Ramos (cell line): ENCODE measurements around the gene PCSK6.

Source experiments
- in situ Hi-C: fragments of 300-500 bp; cut with MboI; formaldehyde crosslinking; loops from one replicate; pipeline ENCODE4 v1.14.3; 2022; ENCODE audit warnings: low sequenced_read_pairs; ENCODE audit not compliant: unreplicated experiment

Gene PCSK6

DNA sequence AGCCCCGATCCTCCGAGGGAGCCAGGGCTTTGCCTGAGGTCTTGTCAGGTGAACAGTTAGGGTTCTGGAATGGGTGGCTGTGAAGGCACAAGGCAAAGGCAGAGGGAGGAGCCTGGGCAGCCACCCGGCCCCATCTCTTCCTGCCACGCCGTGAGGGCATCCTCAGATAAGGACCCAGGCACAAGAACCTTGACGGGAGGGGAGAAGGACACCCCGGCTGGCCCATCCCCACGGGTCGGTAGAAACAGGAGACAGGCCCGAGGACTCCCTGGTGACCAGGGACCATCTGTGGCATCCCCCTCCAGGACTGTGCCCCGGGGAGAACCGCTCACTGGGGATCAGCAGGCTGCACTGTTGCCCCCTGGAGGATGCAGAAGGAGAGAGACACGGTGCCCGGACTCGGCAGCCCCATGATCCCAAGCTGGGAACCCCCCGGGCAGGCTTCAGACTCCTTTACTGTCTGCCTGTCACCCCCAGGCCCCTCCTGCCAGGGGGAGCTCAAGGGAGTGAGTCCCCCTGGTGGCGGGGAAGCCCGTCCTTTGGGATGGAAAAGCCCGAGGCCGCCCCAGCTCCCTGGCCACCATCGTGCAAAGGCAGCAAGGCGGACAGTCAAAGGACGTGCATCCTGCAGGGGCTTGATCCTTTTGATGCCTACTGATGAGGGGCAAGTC, 12.3 kb upstream of the PCSK6 start:
- in situ Hi-C loops = no loop called here

DNA sequence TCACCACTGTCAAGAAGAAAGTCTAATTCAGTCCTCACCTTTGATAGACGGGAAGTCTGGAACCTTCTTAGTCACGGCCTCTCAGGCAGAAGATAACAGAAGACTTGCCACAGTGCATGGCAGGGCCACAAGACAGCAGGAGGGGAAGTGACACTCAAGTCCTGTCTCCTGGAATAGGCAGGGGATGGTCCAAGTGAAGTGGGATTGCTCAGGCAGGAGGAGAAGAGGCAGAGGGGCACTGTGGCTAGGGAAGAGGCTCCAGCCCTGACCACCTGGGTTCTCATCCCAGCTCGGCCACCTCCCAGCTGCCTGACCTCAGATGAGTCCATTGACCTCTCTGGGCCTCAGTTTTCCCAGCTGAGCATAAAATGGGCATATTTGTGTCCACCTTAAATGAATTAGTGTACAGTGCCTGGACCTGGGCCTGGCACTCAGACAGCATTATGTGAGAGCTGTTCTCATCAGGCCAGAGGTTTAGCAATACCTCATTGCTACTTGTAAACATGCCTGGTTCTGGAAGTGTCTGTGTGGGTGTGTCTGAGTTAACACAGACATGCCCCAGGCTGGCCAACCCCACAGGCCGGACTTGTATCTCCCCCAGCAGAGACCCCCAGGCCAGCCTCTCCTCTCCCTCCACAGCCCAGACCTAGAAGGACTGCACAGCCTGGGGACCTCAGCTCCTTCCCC, 11.5 kb upstream of the PCSK6 start:
- in situ Hi-C loops = no loop called here

DNA sequence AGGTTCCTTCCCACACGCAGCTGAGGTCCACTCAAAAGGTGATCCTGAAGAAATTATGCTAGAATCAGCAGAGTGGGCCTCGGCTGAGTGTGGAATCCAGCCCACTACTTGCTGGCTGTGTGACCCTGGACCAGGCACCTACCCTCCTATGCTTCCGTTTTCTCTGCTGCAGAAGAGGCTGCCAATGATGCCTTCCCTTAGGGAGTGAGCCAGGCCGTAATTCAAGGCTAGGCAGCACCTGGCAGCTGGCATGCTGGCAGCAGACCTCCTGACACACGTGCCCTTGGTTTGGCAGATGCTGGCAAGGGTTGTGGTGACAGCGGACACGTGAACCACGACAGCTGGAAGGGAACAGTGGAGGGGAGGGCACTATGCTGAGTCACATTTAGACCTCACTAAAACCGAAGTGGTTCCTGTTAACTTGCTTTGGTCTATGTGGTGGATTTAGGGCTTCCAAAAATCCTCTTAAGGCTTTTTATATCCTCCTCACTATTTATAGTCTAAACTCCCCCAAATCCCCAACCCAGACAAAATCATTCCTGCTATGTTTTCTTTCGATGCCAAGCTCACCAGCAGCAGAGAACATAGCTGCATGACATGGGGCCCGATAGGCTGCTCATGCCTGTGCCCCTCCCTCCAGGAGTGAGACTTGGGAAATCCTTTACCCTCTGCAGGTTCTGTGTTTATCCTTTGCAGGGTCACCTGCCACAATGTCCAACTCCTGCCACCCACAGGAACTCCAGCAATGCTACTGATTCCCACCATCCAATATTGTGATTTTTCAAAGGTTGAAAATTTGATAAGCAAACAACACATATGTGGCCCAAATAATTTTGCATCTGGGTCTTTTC, 10.6 kb upstream of the PCSK6 start:
- in situ Hi-C loops = no loop called here

DNA sequence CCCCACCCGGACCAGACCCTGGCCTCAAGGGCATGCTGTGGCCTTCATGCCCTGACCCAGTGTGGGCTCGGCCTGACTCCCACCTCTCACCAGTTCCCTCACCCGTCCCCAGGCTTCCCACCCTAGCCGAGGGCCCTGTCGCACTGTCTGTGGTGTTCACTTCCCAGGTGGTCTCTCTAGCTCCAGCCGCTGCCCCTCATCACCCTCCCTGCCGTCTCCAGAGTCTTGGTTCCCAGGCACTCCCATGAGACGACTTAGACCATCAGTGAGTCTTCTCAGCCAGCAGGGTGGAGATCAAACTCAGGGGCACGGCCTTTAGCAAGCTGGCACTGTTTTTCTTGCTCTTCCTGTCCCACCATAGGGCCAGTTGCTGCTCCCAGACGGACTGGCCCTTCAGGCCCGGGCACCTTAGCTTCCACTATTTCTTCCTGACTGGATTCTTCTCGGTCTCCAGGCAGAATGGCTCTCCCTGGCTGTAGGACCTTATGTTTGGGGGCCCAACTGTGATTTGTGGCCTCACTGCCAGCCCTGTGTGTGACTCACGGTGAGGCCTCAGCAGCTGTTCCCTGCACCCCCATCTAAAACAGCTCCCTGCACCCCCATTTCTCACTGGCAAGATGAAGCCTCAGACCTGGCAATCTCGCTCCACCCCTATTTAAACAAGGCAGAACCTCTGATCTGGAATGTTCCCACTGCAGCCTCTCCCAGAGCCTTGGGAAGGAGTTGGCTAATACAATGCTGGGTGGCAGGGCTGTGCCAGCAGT, 9.4 kb upstream of the PCSK6 start:
- in situ Hi-C loops = no loop called here

DNA sequence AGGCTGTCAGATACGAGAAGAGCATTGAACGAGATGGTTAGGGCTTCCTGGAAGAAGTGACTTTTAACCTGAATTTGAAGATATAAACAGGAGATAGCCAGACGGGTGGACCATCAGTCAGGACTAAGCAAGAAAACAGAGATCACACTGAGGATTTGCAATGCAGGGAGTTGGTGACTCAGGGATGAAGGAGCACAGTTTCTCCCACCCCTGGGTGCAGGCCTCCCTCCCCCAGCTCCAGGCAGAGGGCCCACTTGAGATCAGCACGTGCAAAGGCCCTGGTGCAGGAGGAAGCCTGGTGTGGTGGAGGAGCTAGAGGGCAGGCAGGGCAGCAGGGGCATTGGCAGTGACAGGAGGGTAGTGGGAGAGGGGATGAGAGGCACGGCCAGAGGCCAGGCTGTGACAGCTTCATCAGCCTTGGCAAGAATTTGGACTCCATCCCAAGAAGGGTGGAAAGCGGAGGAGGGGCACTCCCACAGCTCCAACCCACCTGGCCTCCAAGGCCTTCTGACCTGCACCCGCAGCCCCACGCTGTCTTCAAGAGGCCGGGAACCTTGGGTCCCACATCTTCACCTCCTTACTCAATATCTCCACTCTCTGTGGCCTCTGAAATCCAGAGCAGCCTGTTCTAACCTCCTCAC, 8.7 kb upstream of the PCSK6 start:
- in situ Hi-C loops = no loop called here

DNA sequence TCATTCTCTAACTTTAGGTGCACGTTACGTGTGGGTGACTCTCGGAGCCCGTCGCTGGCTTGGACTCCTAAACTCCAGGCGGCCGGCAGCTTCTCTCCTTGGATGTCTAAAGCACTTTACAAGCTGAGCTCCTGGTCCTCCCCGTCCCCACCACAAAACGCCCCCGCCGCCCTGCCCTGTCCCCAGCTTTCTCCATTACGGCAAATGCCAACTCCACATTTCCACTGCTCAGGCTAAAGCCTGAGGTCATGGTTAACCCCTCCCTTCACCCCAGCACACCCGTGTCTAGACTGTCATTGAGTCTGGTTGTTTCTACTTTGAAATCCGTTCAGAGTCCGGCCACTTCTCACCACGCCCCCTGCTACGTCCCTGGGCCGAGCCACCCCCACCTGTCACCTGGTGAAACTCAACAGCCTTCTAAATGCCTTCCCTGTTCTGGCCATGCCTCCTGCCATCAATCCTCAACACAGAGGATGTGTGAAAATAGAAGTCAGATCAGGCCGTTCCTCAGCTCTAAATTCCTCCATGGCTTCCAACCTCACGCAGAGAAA, 8.1 kb upstream of the PCSK6 start:
- in situ Hi-C loops = no loop called here

DNA sequence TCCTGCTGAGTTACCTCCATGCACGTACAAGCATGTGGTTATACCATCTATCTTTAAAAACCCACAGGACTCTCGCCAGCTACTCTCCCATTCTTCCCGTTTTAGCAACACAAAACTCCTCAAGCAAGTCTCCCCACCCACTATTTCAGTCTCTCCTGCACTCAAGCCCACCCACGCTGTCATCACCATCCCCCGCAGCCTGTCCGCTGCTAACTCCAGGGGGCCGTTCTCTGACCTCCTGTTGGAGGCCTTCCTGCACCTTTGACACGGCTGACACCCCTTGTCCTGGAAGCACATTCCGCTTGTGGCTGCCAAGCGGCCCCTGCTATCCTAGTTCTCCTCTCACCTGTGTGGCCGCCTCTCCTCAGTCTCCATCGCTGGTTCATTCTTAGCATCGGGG, 7.5 kb upstream of the PCSK6 start:
- in situ Hi-C loops = no loop called here

DNA sequence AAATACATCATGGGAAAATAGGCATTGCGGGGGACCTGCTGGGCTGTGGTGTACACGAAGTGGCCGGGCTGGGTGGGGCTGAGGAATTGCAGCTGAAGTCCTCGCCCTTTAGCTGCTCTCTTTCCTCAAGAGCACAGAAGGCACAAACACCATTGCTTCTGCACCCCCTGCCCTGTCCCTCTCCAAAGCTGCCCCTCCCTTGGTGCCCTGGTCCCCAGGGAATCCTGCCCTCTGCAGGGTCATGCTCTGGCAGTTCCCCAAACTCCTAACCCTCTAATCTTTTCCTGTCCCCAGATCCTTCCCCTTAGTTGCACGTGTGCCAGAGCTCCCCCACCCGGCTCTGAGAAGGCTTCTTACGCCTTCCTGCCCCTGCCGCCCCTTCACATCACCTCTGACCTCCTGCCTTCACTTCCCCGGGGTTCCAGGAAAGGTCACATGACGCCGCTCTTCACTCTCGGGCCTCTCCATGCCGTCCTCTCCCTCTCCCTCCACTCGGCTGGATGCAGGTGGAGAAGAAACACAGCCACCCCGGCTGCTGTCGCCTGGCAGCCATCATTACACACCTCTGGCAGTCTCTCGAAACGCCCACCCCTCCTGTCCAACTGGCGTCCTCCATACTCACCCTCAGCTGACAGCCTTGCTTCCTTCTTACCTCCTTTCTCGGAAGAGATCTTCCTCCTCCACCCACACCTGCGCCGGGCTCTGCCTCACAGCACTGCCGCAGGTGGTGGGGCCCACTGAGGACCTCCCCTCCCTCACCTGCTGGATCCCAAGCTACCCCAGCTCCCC, 6.9 kb upstream of the PCSK6 start:
- in situ Hi-C loops = no loop called here

DNA sequence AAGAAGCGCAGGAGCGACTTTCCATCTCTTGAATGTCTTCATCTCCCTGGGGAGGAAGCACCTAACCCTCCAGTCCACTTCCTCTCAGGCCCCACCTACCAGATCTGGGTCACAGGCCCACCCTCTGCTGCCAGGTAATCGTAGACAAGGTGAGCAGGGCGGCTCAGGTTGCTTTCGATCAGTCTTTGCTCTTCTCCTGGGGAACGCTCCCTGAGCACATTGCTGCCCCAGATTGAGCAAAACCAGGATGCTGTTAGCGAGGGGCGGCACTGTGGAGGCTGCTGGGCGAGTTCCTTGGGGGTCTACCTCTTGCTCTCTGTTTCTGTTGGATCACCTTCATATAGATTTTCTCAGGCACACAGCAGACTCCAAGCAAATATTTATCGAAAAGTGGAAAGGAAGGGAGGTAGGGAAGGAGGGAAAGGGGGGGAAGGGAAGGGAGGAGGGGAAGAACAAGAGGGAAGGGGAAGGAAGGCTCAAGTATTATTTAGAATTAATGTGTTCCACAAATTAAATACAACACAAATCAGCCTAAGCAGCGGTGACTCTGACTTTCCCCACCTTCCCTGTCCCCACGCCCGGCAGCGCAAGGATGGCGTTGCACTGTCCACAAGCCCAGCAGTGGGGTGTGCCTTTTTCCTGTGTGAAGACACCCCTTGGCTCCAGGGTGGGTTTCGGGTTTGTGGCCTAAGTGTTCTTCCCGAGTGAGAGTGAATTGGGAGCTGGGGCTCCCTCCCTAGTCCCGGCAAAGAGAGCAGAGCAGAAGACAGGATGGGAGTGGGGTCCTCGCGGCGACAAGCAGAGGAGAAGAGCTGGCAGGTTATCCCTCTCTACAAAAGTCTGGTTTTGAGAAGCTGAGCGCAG, 6.1 kb upstream of the PCSK6 start:
- in situ Hi-C loops = no loop called here

DNA sequence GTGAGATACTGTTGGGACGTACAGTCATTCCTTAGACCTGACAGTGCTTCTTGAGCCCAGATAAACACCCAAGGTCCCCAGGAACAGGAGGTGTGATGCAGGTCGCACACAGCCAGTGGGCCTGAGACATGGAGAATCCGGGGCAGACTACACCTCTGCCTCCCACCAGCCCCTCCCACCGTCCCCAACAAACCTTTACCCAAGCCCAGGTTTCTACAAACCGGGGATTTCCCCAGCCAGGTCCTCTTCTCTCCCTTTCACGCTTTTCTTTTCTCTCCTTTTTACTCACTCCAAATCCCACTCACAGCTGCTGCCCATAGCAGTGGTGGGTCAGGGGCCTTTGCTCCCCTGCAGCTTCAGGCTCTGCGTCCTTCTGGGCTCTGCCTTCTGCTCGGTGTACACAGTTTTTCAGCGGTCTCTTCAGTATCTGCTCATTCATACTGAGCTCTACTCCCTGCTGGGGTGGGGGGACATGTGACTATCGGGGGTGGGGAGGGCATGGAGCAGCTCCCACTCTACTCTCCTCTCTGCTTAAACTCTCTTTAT, 4.8 kb upstream of the PCSK6 start:
- in situ Hi-C loops = no loop called here

DNA sequence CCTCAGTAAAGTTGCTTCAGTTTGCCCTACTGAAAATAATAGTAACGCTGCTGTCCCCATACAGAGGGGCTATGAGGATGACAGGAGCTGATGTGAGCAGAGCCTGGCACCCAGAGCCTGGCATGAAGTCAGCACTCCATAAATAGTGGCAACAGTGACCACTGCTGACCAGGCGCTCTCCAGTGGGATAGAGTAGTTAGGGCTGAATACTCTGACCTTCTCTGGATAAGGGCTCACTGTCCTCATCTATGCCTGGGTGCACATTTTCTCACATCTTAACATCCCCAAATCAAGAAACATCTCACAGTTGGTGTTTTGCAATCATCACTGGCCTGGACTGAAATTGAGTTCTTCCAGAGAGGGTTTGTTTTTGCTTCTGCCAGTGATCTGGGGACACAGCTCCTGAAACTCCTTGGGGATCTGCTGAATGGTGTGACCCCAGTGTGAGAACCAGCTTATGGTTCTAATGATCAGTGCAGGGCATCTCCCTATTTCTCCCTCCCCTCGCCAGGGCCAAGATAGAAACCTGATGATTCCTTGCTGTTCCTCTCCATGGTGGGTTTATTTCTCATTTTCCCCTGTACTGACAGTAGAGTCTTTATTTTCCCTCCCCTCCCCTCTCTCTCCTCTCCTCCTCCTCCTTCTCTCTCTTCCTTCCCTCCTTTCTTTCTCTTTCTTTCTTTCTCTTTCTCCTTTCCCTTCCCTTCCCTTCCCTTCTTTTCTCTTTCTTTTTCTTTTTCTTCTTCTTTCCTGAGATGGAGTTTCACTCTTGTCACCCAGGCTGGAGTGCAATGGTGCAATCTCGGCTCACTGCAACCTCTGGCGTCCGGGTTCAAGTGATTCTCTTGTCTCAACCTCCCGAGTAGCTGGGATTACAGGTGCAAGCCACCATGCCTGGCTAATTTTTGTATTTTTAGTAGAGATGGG, 3.5 kb upstream of the PCSK6 start:
- in situ Hi-C loops = no loop called here

DNA sequence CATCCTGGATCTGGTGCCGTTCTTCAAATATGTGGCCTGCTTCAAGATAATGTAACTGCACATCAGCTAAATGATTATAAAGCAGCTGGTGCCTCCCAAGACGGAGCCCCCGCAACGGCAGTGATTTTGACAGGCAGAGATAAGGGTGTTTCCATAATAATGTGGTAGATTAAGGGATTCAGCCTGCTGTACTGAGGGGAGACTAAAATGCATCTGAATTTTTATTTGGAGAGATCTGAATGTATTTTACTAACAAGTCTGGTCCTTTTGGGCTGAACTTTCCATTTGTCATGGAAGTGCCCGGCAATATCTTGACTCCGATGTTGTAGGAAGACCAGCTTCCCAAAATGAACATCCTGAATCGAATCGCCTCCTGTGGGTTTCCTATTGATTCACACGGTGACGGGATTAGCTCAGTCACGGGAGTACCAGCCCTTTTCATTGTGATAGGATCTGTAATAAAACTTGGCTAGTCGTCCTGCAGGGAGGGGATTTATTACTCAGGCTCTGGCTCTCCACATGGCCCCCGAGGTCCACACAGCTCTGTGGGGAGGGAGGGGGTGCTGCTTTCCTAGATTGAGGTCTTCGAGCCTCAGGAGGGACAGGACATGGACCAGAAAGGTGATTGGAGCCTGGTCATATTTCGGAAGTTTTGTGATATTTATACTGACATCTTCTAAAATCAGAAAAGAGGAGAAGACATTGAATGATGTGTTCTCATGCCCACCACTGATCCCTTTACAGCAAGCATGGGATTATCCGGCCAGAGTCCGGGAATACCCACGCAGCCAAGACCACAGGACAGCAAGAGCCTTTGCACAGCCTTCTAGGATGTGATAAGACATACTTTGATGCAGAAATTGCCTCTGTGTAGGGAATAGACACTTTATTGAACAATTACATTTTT, 2.5 kb upstream of the PCSK6 start:
- in situ Hi-C loops = no loop called here

DNA sequence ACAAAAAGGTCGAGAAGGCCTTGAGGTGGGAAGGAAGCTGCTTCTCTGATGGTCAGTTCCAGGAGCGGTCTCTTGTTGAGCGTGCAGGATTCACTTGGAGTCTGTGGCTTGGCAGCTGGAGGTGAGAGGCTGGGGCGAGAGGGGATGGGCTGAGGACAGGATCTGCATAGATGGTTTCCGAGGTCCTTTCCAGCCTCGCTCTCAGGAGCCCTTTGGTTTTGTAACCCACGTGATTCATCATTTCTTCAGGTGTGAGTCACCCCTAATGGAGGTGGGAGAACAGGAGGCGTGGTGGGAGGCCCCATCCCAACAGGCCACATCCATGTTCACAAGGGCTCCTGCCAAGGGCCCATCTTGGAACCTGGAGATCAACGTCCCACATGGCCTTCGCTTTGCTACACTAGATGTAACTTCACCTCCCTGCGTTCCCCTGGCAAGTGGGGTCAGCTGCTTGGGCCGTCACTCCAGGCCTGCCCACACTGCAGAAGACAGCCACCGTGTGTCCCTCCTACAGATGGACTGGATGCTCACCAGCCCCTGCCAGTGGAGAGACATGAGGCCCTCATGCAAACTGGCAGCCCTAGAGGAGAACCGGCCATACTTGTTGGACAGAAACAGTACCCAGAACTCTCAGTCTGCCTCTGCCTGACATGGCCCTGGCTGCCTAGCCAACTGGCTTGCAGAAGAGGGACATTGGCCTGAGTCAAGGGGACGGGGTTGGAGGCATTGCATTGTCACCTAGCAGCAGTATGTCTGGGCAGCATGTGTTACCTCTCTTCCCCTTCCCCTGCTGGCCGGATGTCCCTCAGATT, 1.6 kb upstream of the PCSK6 start:
- in situ Hi-C loops = no loop called here

DNA sequence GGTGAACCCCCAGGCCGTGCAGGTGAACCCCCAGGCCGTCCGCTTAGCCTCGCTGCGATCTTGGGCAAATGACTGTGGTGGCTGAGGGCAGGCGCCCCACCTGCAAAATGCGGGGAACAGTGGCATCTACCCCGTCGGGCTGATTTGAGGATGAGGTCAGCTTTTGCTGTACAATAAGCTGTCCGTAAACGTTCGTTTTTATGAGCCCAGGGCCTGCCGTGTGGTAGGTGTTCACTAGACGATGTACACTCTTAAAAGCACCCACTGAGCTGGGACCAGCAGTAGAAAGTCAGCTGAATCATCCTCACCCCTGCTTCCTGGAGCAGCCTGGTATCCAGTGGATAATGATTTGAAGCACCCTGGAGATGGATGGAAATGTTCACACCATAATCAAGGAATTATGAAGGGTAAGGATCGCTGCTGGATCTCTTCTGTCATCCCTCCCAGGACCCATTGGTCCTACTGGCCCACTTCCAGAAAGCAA, 943 bp upstream of the PCSK6 start:
- in situ Hi-C loops = no loop called here

DNA sequence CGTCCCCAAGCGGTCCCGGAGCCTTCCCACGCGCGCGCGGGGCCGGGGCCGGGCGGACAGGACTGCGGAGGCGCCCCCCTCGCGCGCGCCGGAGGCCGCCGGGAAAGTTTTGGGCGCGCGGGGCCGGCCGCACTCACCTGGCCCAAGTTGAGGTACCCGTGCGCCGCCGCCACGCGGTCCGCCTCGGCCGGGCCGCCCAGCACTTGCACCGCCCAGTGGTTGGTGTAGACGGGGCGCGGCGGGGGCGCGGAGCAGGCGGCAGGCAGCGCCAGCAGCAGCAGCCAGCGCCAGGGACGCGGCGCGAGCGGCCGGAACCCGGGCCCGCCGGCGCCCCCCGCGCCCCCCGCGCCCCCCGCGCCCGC, 289 bp downstream of the PCSK6 start:
- in situ Hi-C loops = no loop called here
